Measurements from ENCODE around the gene IER5L.
"Not testable (repeated sequence)": the region's sequence is repeated elsewhere in the genome, so short reads cannot be mapped to it uniquely, and the experiment has no call there.

DNA sequence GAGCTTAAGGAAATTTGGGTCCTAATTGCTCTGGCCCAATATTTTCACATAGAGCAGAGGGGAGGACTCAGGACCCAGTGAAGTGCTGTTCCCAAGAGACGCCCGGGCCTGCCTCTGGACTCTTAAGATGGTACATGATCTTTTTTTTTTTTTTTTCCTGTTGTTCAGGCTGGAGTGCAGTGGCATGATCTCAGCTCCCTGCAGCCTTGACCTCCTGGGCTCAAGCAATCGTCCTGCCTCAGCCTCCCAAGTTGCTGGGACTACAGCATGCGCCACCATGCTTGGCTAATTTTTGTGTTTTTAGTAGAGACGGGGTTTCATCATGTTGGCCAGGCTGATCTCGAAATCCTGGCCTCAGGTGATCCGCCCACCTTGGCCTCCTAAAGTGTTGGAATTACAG is 47.8 kb downstream of the IER5L start:
- TF ChIP-seq POLR2A, CTCF (IDR thresholded peaks at IDR 0.05): not testable (repeated sequence)
